GM23338 (cell line): ENCODE results near the gene PLXNA2. TPM values are rescaled to one million over a fixed set of nuclear protein-coding genes. Genes with fewer than 3 reads are reported as not detected.
A peak's percentile ranks its signal among the peaks of the same experiment; 100 is the strongest.

ENCODE experiments used
- ATAC-seq: fragments of 200-7000 bp; cut with Tn5 transposase; 3 replicates; pipeline ENCODE4 v1.9.1; 2020
- DNase-seq: peaks from one replicate; pipeline ENCODE4 v3.0.0-alpha.2; 2015; ENCODE audit warnings: low spot score
- H2AFZ ChIP-seq: fragments of 200-600 bp; sonication (generic); 2 replicates; pipeline ENCODE4 v1.8.0; 2016; ENCODE audit warnings: antibody characterized with exemption, mild to moderate bottlenecking, moderate library complexity
- H3F3A ChIP-seq: fragments of 200-600 bp; sonication (generic); replicated peaks from 2 replicates; pipeline ENCODE4 v1.8.0; 2017; ENCODE audit warnings: antibody characterized with exemption, mixed run types, low read depth
- H3K27ac ChIP-seq: fragments of 200-600 bp; sonication (generic); 2 replicates; pipeline ENCODE4 v1.6.1; 2016; ENCODE audit warnings: low read depth
- H3K27me3 ChIP-seq: fragments of 200-600 bp; sonication (generic); 2 replicates; pipeline ENCODE4 v1.8.0; 2016; ENCODE audit warnings: mild to moderate bottlenecking, mixed run types, moderate library complexity; ENCODE audit not compliant: insufficient read depth
- H3K36me3 ChIP-seq: fragments of 200-600 bp; sonication (generic); 2 replicates; pipeline ENCODE4 v1.8.0; 2016; ENCODE audit warnings: mild to moderate bottlenecking; ENCODE audit not compliant: insufficient read depth
- H3K4me1 ChIP-seq: fragments of 200-600 bp; sonication (generic); 2 replicates; pipeline ENCODE4 v1.8.0; 2016; ENCODE audit warnings: mild to moderate bottlenecking, moderate library complexity; ENCODE audit not compliant: insufficient read depth
- H3K4me2 ChIP-seq: fragments of 200-600 bp; sonication (generic); 2 replicates; pipeline ENCODE4 v1.7.1; 2017; ENCODE audit warnings: mixed run types
- H3K4me3 ChIP-seq: fragments of 200-600 bp; sonication (generic); 2 replicates; pipeline ENCODE4 v1.6.1; 2016; ENCODE audit warnings: mixed run types
- H3K79me2 ChIP-seq: fragments of 200-600 bp; sonication (generic); replicated peaks from 2 replicates; pipeline ENCODE4 v1.8.0; 2017; ENCODE audit warnings: mild to moderate bottlenecking; ENCODE audit not compliant: insufficient read depth
- H3K9me2 ChIP-seq: fragments of 200-600 bp; sonication (generic); 2 replicates; pipeline ENCODE4 v1.8.0; 2017; ENCODE audit not compliant: insufficient read depth
- H4K20me1 ChIP-seq: fragments of 200-600 bp; sonication (generic); replicated peaks from 2 replicates; pipeline ENCODE4 v1.8.0; 2017; ENCODE audit warnings: mild to moderate bottlenecking; ENCODE audit not compliant: insufficient read depth
- H3K27ac Mint-ChIP-seq: 2 replicates; pipeline ENCODE4 v1.8.0; 2020; ENCODE audit warnings: inconsistent platforms, mild to moderate bottlenecking, moderate library complexity, mixed read lengths
- H3K27me3 Mint-ChIP-seq: 3 replicates; pipeline ENCODE4 v1.8.0; 2022; ENCODE audit warnings: low read depth, mild to moderate bottlenecking, moderate library complexity, mixed read lengths, inconsistent platforms; ENCODE audit not compliant: insufficient read depth, poor library complexity
- H3K36me3 Mint-ChIP-seq: 3 replicates; pipeline ENCODE4 v1.8.0; 2021; ENCODE audit warnings: low read depth, mild to moderate bottlenecking, inconsistent platforms, moderate library complexity, mixed read lengths
- H3K4me1 Mint-ChIP-seq: 3 replicates; pipeline ENCODE4 v1.8.0; 2020; ENCODE audit warnings: mild to moderate bottlenecking, inconsistent platforms, mixed read lengths
- H3K4me3 Mint-ChIP-seq: 3 replicates; pipeline ENCODE4 v1.8.0; 2021; ENCODE audit warnings: moderate library complexity, mild to moderate bottlenecking, inconsistent platforms, mixed read lengths
- H3K9me3 Mint-ChIP-seq: 3 replicates; pipeline ENCODE4 v1.8.0; 2020; ENCODE audit warnings: moderate library complexity, mild to moderate bottlenecking, inconsistent platforms, mixed read lengths
- EZH2 ChIP-seq: fragments of 200-600 bp; sonication (generic); IDR thresholded peaks from one replicate; pipeline ENCODE4 v1.8.0; 2017; ENCODE audit warnings: antibody characterized with exemption, mild to moderate bottlenecking, low read depth; ENCODE audit not compliant: unreplicated experiment
- JUNB ChIP-seq: IDR thresholded peaks from one replicate; pipeline ENCODE4 v1.6.1; 2016; ENCODE audit warnings: antibody characterized with exemption; ENCODE audit not compliant: unreplicated experiment
- NANOG ChIP-seq: IDR thresholded peaks from 2 replicates; pipeline ENCODE4 v1.6.1; 2016; ENCODE audit warnings: antibody characterized with exemption, borderline replicate concordance
- POLR2AphosphoS5 ChIP-seq: IDR thresholded peaks from 2 replicates; pipeline ENCODE4 v1.6.1; 2016; ENCODE audit warnings: antibody characterized with exemption, low read depth
- ZNF331 ChIP-seq: fragments of 250-450 bp; sonication (Bioruptor Pico); IDR thresholded peaks from 2 replicates; pipeline ENCODE4 v1.5.0; 2020; ENCODE audit warnings: low read depth, mild to moderate bottlenecking, moderate library complexity
- ZNF462 ChIP-seq: fragments of 250-450 bp; sonication (Bioruptor Pico); IDR thresholded peaks from 2 replicates; pipeline ENCODE4 v1.5.0; 2020; ENCODE audit warnings: mild to moderate bottlenecking, moderate library complexity
- polyA plus RNA-seq: library from polyadenylated mRNA; unstranded; fragments of >200 nt; fragmentation: Nextera tagmentation; extraction: Ambion mirVana; gene quantifications from 2 replicates; pipeline ENCODE4 v1.2.1, GENCODE V29; 2016
- total RNA-seq: library from RNA; depleted of rRNA; stranded (reverse); fragments of >200 nt; shearing (Covaris generic); gene quantifications from 2 replicates; pipeline ENCODE4 v1.2.3, GENCODE V29; 2014

PLXNA2 gene
- total and polyA plus RNA-seq, 2 experiments from 2014 or later: 0.40 to 1.8 TPM

- Mint-ChIP-seq H3K27ac (no peak overlapping the region), H3K9me3 (no peaks in the 10 kb centered on the region), H3K36me3 (no peaks in the 10 kb centered on the region), H3K4me1 (peaks cover 37% of the 10 kb centered on the region), H3K4me3 (no peak overlapping the region), H3K27me3 (peaks cover 2% of the 10 kb centered on the region)
- no peak for DNase-seq
- Histone ChIP-seq H3K4me3 (no peak overlapping the region), H3K27ac (no peak overlapping the region), H3K27me3 (no peaks in the 10 kb centered on the region), H3K79me2 (no peaks in the 10 kb centered on the region), H4K20me1 (no peaks in the 10 kb centered on the region), H2AFZ (0 out of 2 replicates have a peak overlapping the region, but pooled peaks have one; percentile 56), H3K36me3 (no peaks in the 10 kb centered on the region), H3K4me1 (no peaks in the 10 kb centered on the region), H3F3A (no peaks in the 10 kb centered on the region), H3K4me2 (no peak overlapping the region), H3K9me2 (no peaks in the 10 kb centered on the region)
- no peak for TF ChIP-seq ZNF462 (CRISPR knock-in tag)
- ATAC-seq: peak; percentile 54
These were observed 17.9 kb downstream of the PLXNA2 start for GRCh38 chr1:208225954-208226937.

- Histone ChIP-seq H3K4me3 (no peak overlapping the region), H2AFZ (no peak overlapping the region), H3K27me3 (no peaks in the 10 kb centered on the region), H3K4me1 (no peaks in the 10 kb centered on the region), H3K4me2 (no peak overlapping the region), H3K27ac (no peak overlapping the region), H3K36me3 (no peaks in the 10 kb centered on the region), H4K20me1 (no peaks in the 10 kb centered on the region), H3K9me2 (no peaks in the 10 kb centered on the region), H3K79me2 (no peaks in the 10 kb centered on the region), H3F3A (no peaks in the 10 kb centered on the region)
- ATAC-seq: no peak
- Mint-ChIP-seq H3K27me3 (peaks cover 2% of the 10 kb centered on the region), H3K4me3 (no peak overlapping the region), H3K36me3 (no peaks in the 10 kb centered on the region), H3K4me1 (peaks cover 32% of the 10 kb centered on the region), H3K9me3 (no peaks in the 10 kb centered on the region), H3K27ac (no peak overlapping the region)
- no peak for DNase-seq
- TF ChIP-seq ZNF331 (CRISPR knock-in tag): no peak
- no peak for TF ChIP-seq NANOG
- no peak for TF ChIP-seq JUNB
- no peak for TF ChIP-seq POLR2AphosphoS5
- TF ChIP-seq EZH2: no peak
These were observed 19.9 kb downstream of the PLXNA2 start for GRCh38 chr1:208224192-208224713.
